HG03175 (cell line): ENCODE data around the gene YPEL1.
"Not testable (repeated sequence)": the region's sequence is repeated elsewhere in the genome, so short reads cannot be mapped to it uniquely, and the experiment has no call there.

Experiments
- ATAC-seq: cut with Tn5 transposase; IDR thresholded peaks from one replicate; pipeline ENCODE4 v1.9.1; 2021; ENCODE audit warnings: mild to moderate bottlenecking, moderate library complexity; ENCODE audit not compliant: unreplicated experiment

The YPEL1 gene

GRCh38 chr22:21686193-21686608, 49.4 kb downstream of the YPEL1 start:
- no peak for ATAC-seq

- no peak for ATAC-seq
Observed at GRCh38 chr22:21685164-21685513, 50.5 kb downstream of the YPEL1 start.

DNA sequence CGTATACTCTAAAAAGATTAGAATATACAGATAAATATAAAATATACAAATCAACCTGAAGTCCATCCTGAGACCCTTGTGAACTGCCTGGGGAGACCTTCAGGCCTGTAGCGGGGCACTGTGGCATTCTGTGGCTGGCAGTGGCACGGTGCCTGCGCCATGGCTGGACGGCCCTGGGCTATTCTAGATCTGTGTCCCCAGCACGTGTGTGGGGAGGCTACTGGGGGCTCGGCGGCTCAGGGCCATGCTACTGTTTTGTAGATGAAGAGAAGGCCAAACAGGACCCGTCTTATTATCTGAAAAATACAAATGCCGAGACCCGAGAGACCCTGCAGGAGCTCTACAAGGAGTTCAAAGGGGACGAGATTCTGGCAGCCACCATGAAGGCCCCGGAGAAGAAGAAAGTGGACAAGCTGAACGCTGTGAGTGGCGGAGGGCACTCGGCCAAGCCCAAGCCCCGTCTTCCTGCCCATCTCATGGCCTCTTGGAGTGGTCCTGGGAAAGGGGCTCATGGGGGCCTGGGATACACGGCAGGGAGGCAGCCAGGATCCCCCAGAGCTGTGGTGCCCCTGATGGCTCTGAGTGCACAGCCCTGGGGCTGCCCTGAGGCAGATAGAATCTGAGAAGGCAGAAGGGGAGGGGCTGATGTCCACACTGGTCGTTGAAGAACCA, 51.0 kb downstream of the YPEL1 start:
- ATAC-seq: no peak

DNA sequence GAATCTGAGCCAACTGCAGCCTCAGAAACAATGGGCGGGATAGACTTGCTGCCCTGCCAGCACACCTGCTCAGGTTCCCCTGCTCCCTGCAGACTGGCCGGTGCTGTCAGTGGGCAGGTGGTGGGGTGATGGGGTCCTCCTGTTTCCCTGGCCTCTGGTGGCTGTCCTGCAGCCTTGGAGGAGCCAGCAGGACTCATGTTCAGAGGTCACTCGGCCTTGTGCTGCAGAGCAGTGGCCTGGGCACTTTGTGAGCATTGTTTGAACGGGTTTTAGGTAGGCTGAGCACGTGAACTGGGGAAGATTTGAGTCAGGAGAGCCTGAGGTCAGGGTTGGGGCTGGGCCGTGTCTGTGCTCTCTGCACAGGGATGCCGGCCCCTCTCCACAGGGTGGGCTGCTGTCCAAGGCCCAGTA, 52.2 kb downstream of the YPEL1 start:
- no peak for ATAC-seq

DNA sequence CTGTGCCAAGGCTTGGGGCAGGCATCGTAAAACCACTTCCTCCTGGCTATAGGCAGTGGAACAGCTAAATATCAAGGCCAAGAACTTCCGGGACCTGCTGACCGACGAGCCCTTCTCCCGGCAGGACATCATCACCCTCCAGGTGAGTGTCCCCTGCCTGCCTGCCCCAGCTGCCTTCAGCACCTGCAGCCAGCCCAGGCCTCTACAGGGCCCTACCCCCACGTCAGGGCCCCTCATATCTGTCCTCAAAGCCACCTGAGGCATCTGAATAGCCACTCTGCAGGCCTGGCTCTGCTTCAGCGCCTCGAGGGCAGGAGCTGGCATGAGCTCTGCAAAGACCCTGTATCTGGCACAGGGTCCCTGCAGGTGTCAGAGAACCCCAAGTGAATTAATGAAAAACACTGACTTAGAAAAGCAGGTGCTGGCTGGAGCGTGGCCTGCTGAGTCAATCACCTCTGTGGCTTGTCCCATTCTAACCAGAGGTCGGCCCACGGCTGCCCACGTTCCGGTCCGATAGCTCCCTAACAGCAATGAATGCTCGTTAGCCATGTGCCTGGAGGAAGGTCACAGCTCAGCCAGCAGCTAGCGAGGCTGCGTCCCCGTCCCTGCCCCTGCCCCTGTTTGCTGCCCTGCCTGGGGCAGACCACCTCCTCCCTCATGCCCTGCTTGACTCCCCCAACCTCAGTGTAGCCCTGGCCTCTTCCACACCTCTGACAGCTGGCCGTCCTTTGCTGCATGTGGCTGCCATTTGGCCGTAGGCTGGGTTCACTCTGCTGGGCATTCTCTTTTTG, 53.0 kb downstream of the YPEL1 start:
- no peak for ATAC-seq

DNA sequence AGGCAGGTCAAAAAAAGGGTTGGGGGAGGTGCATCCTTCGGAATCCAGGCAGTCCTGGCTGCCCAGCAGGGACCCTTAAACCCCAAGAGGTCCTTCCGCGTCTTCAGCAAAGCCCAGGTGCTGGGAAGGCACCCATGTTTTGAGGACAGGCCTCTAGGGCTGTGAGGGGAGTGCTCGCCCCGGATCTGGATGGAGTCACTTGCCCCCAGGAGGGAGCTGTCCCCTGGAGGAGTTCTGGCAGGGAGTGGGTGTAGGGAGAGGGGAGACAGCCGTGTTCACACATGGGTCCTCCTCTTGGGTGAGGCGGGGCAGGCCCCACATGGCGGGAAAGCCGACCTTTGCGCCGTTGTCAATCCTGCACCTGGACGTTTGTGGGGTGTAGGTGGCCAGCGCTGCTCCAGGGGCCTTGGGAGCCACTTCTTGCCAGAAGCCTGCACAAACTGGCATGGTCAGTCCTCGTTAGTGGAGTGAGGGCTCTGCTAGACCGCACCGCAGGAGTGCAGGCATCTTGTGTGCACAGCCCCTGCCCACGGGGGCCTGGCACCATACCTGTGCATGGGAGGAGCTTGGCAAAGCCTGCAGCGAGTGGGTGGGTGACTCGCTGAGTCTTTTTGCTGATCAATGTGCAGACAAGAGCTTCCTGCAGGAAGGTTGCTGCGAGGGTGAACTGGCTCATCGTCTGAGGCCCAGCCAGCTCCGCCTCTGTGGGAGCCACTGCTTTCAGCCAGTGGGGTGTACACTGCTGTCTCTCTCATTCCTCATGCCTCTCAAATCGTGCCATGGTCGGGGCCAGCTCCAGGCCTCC, 53.8 kb downstream of the YPEL1 start:
- ATAC-seq: no peak

GRCh38 chr22:21680830-21681565, 54.6 kb downstream of the YPEL1 start:
- no peak for ATAC-seq

- ATAC-seq: no peak
Observed at GRCh38 chr22:21679383-21679782, 56.2 kb downstream of the YPEL1 start.

DNA sequence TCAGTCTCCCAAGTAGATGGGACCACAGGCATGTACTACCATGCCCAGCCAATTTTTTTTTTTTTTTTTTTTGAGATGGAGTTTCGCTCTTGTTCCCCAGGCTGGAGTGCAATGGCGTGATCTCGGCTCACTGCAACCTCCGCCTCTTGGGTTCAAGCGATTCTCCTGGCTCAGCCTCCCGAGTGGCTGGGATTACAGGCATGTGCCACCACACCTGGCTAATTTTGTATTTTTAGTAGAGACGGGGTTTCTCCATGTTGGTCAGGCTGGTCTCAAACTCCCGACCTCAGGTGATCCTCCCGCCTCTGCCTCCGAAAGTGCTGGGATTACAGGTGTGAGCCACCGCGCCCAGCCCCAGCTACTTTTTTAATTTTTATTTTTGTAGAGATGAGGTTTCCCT, 56.8 kb downstream of the YPEL1 start:
- not testable (repeated sequence) for ATAC-seq

DNA sequence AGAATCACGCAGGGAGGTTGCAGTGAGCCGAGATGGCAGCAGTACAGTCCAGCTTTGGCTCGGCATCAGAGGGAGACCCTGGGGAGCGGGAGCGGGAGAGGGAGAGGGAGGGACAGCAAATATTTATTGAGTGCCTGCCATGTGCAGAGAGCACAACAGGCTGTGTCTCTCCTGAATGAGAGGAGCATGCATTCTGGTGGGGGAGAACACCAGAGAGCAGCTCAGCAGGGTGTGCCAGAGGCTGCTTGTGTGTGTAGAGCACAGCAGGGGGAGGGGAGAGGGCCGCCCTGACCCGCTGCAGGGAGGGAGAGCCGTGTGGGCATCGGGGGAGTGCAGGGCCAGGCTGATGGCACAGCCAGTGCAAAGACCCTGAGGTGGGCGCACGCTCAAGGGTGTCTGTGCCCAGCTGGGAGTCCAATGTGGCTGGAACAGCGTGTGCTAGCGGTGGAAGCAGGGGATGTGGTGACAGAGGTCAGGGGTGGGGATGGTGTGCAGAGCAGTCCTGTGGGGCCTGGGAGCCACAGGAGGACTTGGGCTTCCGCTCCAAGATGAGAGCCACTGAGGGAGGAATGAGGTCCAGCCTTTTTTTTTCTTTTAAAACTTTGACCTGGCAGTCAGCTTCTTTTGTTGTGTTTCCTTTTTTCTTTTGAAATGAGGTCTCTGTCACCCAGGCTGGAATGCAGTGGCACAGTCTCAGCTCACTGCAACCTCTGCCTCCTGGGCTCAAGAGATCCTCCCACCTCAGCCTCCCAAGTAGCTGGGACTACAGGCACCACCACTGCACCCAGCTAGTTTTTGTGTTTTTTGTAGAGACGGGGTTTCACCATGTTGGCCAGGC, 57.8 kb downstream of the YPEL1 start:
- no peak for ATAC-seq

- ATAC-seq: no peak
Observed at GRCh38 chr22:21674638-21675245, 60.9 kb downstream of the YPEL1 start.

DNA sequence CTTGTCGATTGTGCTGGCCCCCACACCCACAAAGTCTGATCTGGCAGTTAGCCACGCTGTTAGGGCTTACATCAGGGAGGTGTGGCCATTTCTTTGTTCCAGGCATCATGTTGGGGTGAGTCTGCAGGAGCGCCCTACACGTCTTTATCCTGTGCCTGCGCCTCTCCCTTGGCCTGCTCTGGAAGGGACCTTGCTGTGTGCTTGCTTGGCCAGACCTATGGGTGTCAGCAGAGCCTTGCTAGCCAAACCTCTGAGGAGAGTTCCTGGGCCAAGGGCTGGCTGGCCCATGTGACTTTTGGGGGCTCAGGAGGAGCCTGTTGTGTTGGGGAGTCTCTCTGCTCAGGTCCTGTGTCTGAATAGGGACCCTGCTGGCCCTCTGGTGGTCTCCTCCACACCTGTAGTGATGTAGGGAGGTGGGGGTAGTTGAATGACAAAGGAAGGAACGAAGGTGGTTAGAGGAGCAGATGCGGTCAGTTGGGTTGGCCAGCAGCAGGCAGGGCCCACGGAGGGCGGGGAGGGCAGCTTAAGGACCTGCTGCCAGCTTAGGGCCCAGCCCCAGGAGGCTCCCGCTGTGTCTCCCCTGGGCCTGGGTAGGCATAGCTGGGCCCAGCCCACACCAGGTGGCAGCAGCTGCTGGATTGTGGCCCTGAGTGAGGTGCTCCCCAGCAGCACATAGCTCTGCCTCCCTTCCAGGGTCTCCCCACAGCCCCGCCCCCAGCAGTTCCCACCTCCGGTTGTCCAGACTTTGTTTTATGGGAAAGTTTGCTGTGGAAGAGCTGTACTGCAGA, 61.9 kb downstream of the YPEL1 start:
- ATAC-seq: no peak

DNA sequence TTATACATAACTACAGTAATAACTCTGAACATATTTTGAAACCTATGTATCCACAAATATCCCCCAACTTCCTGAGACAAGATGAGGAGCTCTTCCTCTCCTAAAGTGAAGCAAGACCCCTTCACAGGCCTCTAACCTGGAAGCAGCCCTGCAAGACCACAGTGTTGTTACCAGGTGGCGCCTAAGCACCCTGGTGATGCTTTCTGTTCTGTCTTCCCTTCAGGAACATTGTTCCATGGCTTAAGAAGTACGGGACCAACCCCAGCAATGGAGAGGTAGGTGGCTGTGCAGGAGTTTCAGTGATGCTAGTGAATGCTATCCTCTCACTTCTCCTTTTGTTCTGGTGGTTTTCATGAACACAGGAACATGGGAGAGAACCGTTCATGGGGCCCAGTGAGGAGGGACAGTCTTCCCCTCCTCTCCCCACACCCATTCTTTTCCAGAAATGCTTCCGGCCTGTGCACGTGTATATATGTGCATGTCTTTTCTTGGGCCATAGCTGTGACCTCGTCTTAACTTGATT, 63.4 kb downstream of the YPEL1 start:
- no peak for ATAC-seq

DNA sequence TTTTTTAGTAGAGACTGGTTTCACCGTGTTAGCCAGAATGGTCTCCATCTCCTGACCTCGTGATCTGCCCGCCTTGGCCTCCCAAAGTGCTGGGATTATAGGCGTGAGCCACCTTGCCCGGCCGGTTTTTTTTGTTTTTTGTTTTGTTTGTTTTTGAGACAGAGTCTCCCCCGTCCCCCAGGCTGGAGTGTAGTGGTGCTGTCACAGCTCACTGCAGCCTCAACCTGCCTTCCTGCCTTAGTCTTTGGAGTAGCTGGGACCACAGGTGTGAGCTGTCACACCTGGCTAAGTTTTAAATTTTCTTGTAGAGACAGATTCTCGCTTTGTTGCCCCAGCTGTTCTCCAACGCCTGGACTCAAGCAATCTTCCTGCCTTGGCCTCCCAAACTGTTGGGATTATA, 66.6 kb downstream of the YPEL1 start:
- no peak for ATAC-seq

GRCh38 chr22:21666786-21667185, 68.8 kb downstream of the YPEL1 start:
- no peak for ATAC-seq

GRCh38 chr22:21665047-21665851, 70.3 kb downstream of the YPEL1 start:
- no peak for ATAC-seq

DNA sequence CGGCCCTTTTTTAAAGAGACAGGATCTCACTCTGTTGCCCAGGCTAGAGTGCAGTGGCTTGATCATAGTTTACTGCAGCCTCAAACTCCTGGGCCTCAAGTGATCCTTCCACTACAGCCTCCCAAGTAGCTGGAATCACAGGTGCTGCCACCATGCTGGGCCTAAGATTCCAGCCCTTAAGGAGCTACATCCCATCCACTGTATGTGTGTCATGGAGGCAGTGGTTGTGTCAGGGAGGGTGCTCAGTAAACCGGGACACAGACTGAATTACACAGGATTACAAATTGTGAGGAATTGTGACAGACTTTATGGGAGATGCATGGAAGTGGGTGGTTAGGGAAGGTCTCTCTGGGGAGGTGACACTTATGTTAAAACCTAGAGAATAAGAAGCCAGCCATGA, 71.9 kb downstream of the YPEL1 start:
- no peak for ATAC-seq

- ATAC-seq: no peak
Observed at GRCh38 chr22:21661991-21662390, 73.6 kb downstream of the YPEL1 start.
